SK-N-SH (cell line): ENCODE measurements around the gene PRPS1. TPM values are rescaled to one million over a fixed set of nuclear protein-coding genes. Genes with fewer than 3 reads are reported as not detected.

Experiments
- CTCF ChIA-PET: fragments of 300-600, 350-600 bp; formaldehyde crosslinking; extraction: SDS; loops from one replicate; lab custom pipeline; 2021; lab: Yijun Ruan, JAX
- POLR2A ChIA-PET: fragments of 350-600 bp; sonication (Branson Sonifier 250); formaldehyde crosslinking; extraction: SDS; loops from one replicate; lab custom pipeline; 2020; ENCODE audit warnings: antibody characterized with exemption, inconsistent platforms; lab: Yijun Ruan, JAX
- DNase-seq: peaks from one replicate; pipeline ENCODE4 v3.0.0; 2012
- H2AFZ ChIP-seq: fragments of 200-600 bp; sonication (generic); 2 replicates; pipeline ENCODE4 v1.8.1; 2016; ENCODE audit warnings: antibody characterized with exemption, mild to moderate bottlenecking, low read depth
- H3F3A ChIP-seq: fragments of 200-600 bp; sonication (generic); replicated peaks from 2 replicates; pipeline ENCODE3; 2016; ENCODE audit warnings: antibody characterized with exemption, mild to moderate bottlenecking; ENCODE audit not compliant: insufficient read depth
- H3K27ac ChIP-seq, 2 experiments: fragments of 200-500 bp in 1 of 2; fragments of 200-600 bp in 1 of 2; sonication (Bioruptor generic) in 1 of 2; sonication (generic), shearing (Covaris generic) in 1 of 2; 2 replicates each; pipeline versions ENCODE4 v1.5.1 to v1.6.1; 2014 to 2016; ENCODE audit warnings: low read depth in 2 of 2, inconsistent platforms in 1 of 2, low read length in 1 of 2, mild to moderate bottlenecking in 1 of 2, mixed read lengths in 1 of 2
- H3K27me3 ChIP-seq: fragments of 200-600 bp; sonication (generic), shearing (Covaris generic); 2 replicates; pipeline ENCODE4 v1.6.1; 2016; ENCODE audit warnings: mixed run types; ENCODE audit not compliant: insufficient read depth
- H3K36me3 ChIP-seq, 2 experiments: fragments of 200-500 bp in 1 of 2; fragments of 200-600 bp in 1 of 2; sonication (Bioruptor generic) in 1 of 2; sonication (generic) in 1 of 2; replicated peaks in 1 of 2; 2 replicates each; pipeline versions ENCODE3 to v1.5.1; 2014 to 2016; ENCODE audit warnings: low read length in 1 of 2, mild to moderate bottlenecking in 1 of 2; ENCODE audit not compliant: insufficient read depth in 2 of 2, control insufficient read depth in 1 of 2
- H3K4me1 ChIP-seq, 2 experiments: fragments of 200-500 bp in 1 of 2; fragments of 200-600 bp in 1 of 2; sonication (Bioruptor generic) in 1 of 2; sonication (generic), shearing (Covaris generic) in 1 of 2; 2 replicates each; pipeline versions ENCODE4 v1.5.1 to v1.6.1; 2014 to 2016; ENCODE audit warnings: low read depth in 1 of 2, low read length in 1 of 2, mixed run types in 1 of 2; ENCODE audit not compliant: insufficient read depth in 2 of 2, control insufficient read depth in 1 of 2
- H3K4me2 ChIP-seq: fragments of 200-600 bp; sonication (generic), shearing (Covaris generic); 2 replicates; pipeline ENCODE4 v1.6.1; 2017; ENCODE audit warnings: mixed run types
- H3K4me3 ChIP-seq, 2 experiments: fragments of 200-500 bp in 1 of 2; fragments of 200-600 bp in 1 of 2; sonication (Bioruptor generic) in 1 of 2; sonication (generic), shearing (Covaris generic) in 1 of 2; 2 replicates each; pipeline versions ENCODE4 v1.5.1 to v1.8.1; 2014 to 2016; ENCODE audit warnings: low read depth in 2 of 2, inconsistent platforms in 1 of 2, low read length in 1 of 2, mild to moderate bottlenecking in 1 of 2, mixed read lengths in 1 of 2, moderate library complexity in 1 of 2
- H3K79me2 ChIP-seq: fragments of 200-600 bp; sonication (generic); 2 replicates; pipeline ENCODE4 v1.8.1; 2017; ENCODE audit warnings: mild to moderate bottlenecking; ENCODE audit not compliant: insufficient read depth
- H3K9ac ChIP-seq: fragments of 200-600 bp; sonication (generic); 2 replicates; pipeline ENCODE4 v1.6.1; 2017; ENCODE audit warnings: mixed run types
- H3K9me2 ChIP-seq: fragments of 200-600 bp; sonication (generic); 2 replicates; pipeline ENCODE4 v1.6.1; 2017; ENCODE audit warnings: mixed run types
- H3K9me3 ChIP-seq: fragments of 200-600 bp; sonication (generic); 2 replicates; pipeline ENCODE4 v1.6.1; 2017; ENCODE audit warnings: mixed run types, mild to moderate bottlenecking, moderate library complexity
- H4K20me1 ChIP-seq: fragments of 200-600 bp; sonication (generic); 2 replicates; pipeline ENCODE4 v1.6.1; 2017; ENCODE audit warnings: mild to moderate bottlenecking, mixed run types; ENCODE audit not compliant: insufficient read depth
- CHD2 ChIP-seq: fragments of 150-350 bp; IDR thresholded peaks from 2 replicates; pipeline ENCODE4 v1.6.1; 2018; ENCODE audit warnings: low read length; ENCODE audit not compliant: partially characterized antibody
- EP300 ChIP-seq, 2 experiments: IDR thresholded peaks; 2 replicates each; pipeline versions ENCODE4 v1.4.0 to v1.6.1; 2012; ENCODE audit warnings: borderline replicate concordance in 1 of 2, low read depth in 1 of 2, low read length in 1 of 2
- EZH2phosphoT487 ChIP-seq: fragments of 200-600 bp; sonication (generic); IDR thresholded peaks from 2 replicates; pipeline ENCODE4 v1.6.1; 2017; ENCODE audit warnings: low read depth, mixed run types, mild to moderate bottlenecking, antibody characterized with exemption, moderate library complexity, borderline replicate concordance
- FOXJ3 ChIP-seq: sonication (generic); formaldehyde crosslinking; IDR thresholded peaks from 2 replicates; pipeline ENCODE4 v1.5.1; 2020; ENCODE audit warnings: mild to moderate bottlenecking, missing genetic modification reagents
- FOXM1 ChIP-seq: IDR thresholded peaks from 2 replicates; pipeline ENCODE4 v1.4.0; 2012; ENCODE audit warnings: low read depth, mild to moderate bottlenecking
- GABPA ChIP-seq: IDR thresholded peaks from 2 replicates; pipeline ENCODE4 v1.4.0; 2012; ENCODE audit warnings: low read depth, mild to moderate bottlenecking
- IRF3 ChIP-seq: fragments of 150-350 bp; IDR thresholded peaks from 2 replicates; pipeline ENCODE4 v1.6.1; 2016; ENCODE audit warnings: mild to moderate bottlenecking, low read depth, low read length
- JUND ChIP-seq: IDR thresholded peaks from 2 replicates; pipeline ENCODE4 v1.4.0; 2012
- MAX ChIP-seq: IDR thresholded peaks from 2 replicates; pipeline ENCODE4 v1.4.0; 2012; ENCODE audit warnings: low read depth
- NFIC ChIP-seq: IDR thresholded peaks from 2 replicates; pipeline ENCODE4 v1.4.0; 2012; ENCODE audit warnings: borderline replicate concordance
- PBX3 ChIP-seq: IDR thresholded peaks from 2 replicates; pipeline ENCODE4; 2012
- REST ChIP-seq: IDR thresholded peaks from 2 replicates; pipeline ENCODE4 v1.6.1; 2012; ENCODE audit warnings: mild to moderate bottlenecking, low read depth, low read length, moderate library complexity
- RFX5 ChIP-seq: IDR thresholded peaks from 2 replicates; pipeline ENCODE4 v1.6.1; 2012; ENCODE audit warnings: mild to moderate bottlenecking, improper control_type of control experiment, low read length
- RXRA ChIP-seq: IDR thresholded peaks from 2 replicates; pipeline ENCODE4 v1.4.0; 2012; ENCODE audit warnings: low read depth, mild to moderate bottlenecking, borderline replicate concordance
- SIN3A ChIP-seq: IDR thresholded peaks from 2 replicates; pipeline ENCODE4 v1.6.1; 2012; ENCODE audit warnings: low read depth, mild to moderate bottlenecking, low read length, moderate library complexity, borderline replicate concordance
- SMC3 ChIP-seq: IDR thresholded peaks from 2 replicates; pipeline ENCODE4 v1.6.1; 2012; ENCODE audit warnings: low read depth, low read length, improper control_type of control experiment
- TAF1 ChIP-seq: IDR thresholded peaks from 2 replicates; pipeline ENCODE4 v1.6.1; 2012; ENCODE audit warnings: low read depth, mild to moderate bottlenecking, low read length, moderate library complexity, borderline replicate concordance
- TCF12 ChIP-seq: IDR thresholded peaks from 2 replicates; pipeline ENCODE4 v1.4.0; 2012
- TEAD4 ChIP-seq: IDR thresholded peaks from 2 replicates; pipeline ENCODE4 v1.4.0; 2012; ENCODE audit warnings: mild to moderate bottlenecking, borderline replicate concordance; ENCODE audit not compliant: insufficient read depth
- USF1 ChIP-seq: IDR thresholded peaks from 2 replicates; pipeline ENCODE4 v1.4.0; 2012; ENCODE audit warnings: low read depth, borderline replicate concordance
- WGBS: methylation state at CpG from one replicate; pipeline ENCODE4 v1.1.6; 2017; ENCODE audit warnings: low lambda C conversion rate; 5-methylcytosine and 5-hydroxymethylcytosine counted together
- polyA plus RNA-seq, 3 experiments: library from polyadenylated mRNA; depleted of rRNA; stranded (reverse); fragments of >200 nt; gene quantifications; 2 replicates each; pipeline ENCODE4 v1.2.3, GENCODE V29; 2012

The PRPS1 gene
- polyA plus RNA-seq, 1 of the 3 experiments (the other 2 are of a cell fraction): 42.3 TPM

- H3K27ac ChIP-seq: no peak overlapping the region
- no peak overlapping the region for H3K4me2 ChIP-seq
- H4K20me1 ChIP-seq: no peaks in the 10 kb centered on the region
- peaks cover 24% of the 10 kb centered on the region for H3K27me3 ChIP-seq
- TF ChIP-seq MAX (no peak), TAF1 (no peak)
- DNase-seq: no peak
- no peaks in the 10 kb centered on the region for H3K36me3 ChIP-seq
- H3F3A ChIP-seq: no peaks in the 10 kb centered on the region
- ChIA-PET POLR2A (interaction anchor here (0.9 kb wide), 1 partner anchor 44 kb away, joined by 3 read pairs; no protein-coding TSS in a partner anchor), CTCF (interaction anchor here (0.7 to 2.9 kb wide), 13 partner anchors 9 to 255 kb away, joined by 3 to 14 read pairs (median 5); partner anchors contain the start of genes NCBP2L and TSC22D3)
- H3K9ac ChIP-seq: no peak overlapping the region
- no peaks in the 10 kb centered on the region for H3K9me3 ChIP-seq
- no peak overlapping the region for H3K4me3 ChIP-seq
- no peaks in the 10 kb centered on the region for H3K9me2 ChIP-seq
- no peaks in the 10 kb centered on the region for H3K79me2 ChIP-seq
- 36% methylated on average over 6 of the region's 6 CpGs for WGBS
- H2AFZ ChIP-seq: no peak overlapping the region
- no peaks in the 10 kb centered on the region for H3K4me1 ChIP-seq
These were observed 45.1 kb downstream of the PRPS1 start for GRCh38 chrX:107673431-107673830.

GRCh38 chrX:107673933-107674479 lies 45.7 kb downstream of the PRPS1 start:
- Histone ChIP-seq H3K27ac (no peak overlapping the region), H3K9me2 (no peaks in the 10 kb centered on the region), H3K79me2 (no peaks in the 10 kb centered on the region), H3F3A (no peaks in the 10 kb centered on the region), H3K4me1 (no peaks in the 10 kb centered on the region), H3K4me3 (no peak overlapping the region), H3K27me3 (peaks cover 27% of the 10 kb centered on the region), H3K9me3 (no peaks in the 10 kb centered on the region), H2AFZ (no peak overlapping the region), H3K36me3 (no peaks in the 10 kb centered on the region), H3K9ac (no peak overlapping the region), H4K20me1 (no peaks in the 10 kb centered on the region), H3K4me2 (no peak overlapping the region)
- TF ChIP-seq PBX3 (no peak), GABPA (no peak), FOXM1 (no peak), USF1 (no peak), SIN3A (no peak), TEAD4 (no peak), SMC3 (no peak), EP300 (IDR thresholded peaks at IDR 0.05; ENCODE audit: borderline replicate concordance in 1 of 2, low read depth in 1 of 2, low read length in 1 of 2) (no peak), FOXJ3 (CRISPR knock-in tag) (no peak), NFIC (no peak), IRF3 (no peak), EZH2phosphoT487 (no peak), REST (no peak), RFX5 (no peak), CHD2 (no peak), RXRA (no peak), JUND (no peak), TCF12 (no peak), TAF1 (no peak)
- no peak for DNase-seq
- CTCF ChIA-PET: interaction anchor here (1.2 to 2.9 kb wide), 6 partner anchors 10 to 104 kb away, joined by 4 to 14 read pairs (median 8); partner anchors contain the start of genes NCBP2L and TSC22D3
- 57% methylated on average over 7 of the region's 7 CpGs for WGBS
- POLR2A ChIA-PET: no interaction called here
